H1 (cell line): ENCODE data around the gene SLC39A8. TPM values are rescaled to one million over a fixed set of nuclear protein-coding genes. Genes with fewer than 3 reads are reported as not detected.
A peak's percentile ranks its signal among the peaks of the same experiment; 100 is the strongest.

Source experiments
- CTCF ChIA-PET: fragments of 300-600 bp; sonication (Branson Sonifier 250); formaldehyde crosslinking; loops from one replicate; lab custom pipeline; 2021; ENCODE audit not compliant: partially characterized antibody; lab: Charles Lee
- POLR2A ChIA-PET: fragments of 300-600 bp; sonication (Branson Sonifier 250); formaldehyde crosslinking; loops from one replicate; lab custom pipeline; 2021; ENCODE audit warnings: inconsistent platforms; ENCODE audit not compliant: partially characterized antibody; lab: Charles Lee
- DNase-seq, 2 experiments: peaks; one replicate each; pipeline versions ENCODE4 v3.0.0 to v3.0.0-alpha.2; 2010 to 2022; ENCODE audit warnings: low spot score in 2 of 2, low read depth in 1 of 2, mixed read lengths in 1 of 2
- FAIRE-seq: peaks from 2 replicates; lab custom pipeline; 2011; peaks lifted over from hg19 to GRCh38; lab: Jason Lieb, UNC
- H2AFZ ChIP-seq: 2 replicates; pipeline ENCODE4 v1.8.1; 2012; ENCODE audit warnings: low read length, inconsistent platforms
- H2AK5ac ChIP-seq: 2 replicates; pipeline ENCODE4 v1.6.1; 2013; ENCODE audit warnings: low read depth, low read length
- H2BK120ac ChIP-seq: replicated peaks from 2 replicates; pipeline ENCODE3; 2013; ENCODE audit warnings: low read depth, low read length, inconsistent platforms
- H2BK12ac ChIP-seq: 2 replicates; pipeline ENCODE4 v1.6.1; 2013; ENCODE audit warnings: low read depth, low read length
- H2BK15ac ChIP-seq: 2 replicates; pipeline ENCODE4 v1.6.1; 2013; ENCODE audit warnings: low read length
- H2BK20ac ChIP-seq: 2 replicates; pipeline ENCODE4 v1.6.1; 2013; ENCODE audit warnings: low read length
- H2BK5ac ChIP-seq: 2 replicates; pipeline ENCODE4 v1.6.1; 2013; ENCODE audit warnings: low read depth, low read length
- H3K14ac ChIP-seq: 2 replicates; pipeline ENCODE4 v1.6.1; 2013; ENCODE audit warnings: inconsistent platforms; ENCODE audit not compliant: insufficient read length
- H3K18ac ChIP-seq: 2 replicates; pipeline ENCODE4 v1.6.1; 2013; ENCODE audit warnings: low read length; ENCODE audit errors: extremely low read depth
- H3K23ac ChIP-seq: 2 replicates; pipeline ENCODE4 v1.6.1; 2013; ENCODE audit warnings: inconsistent platforms; ENCODE audit not compliant: insufficient read length
- H3K23me2 ChIP-seq: 2 replicates; pipeline ENCODE4 v1.6.1; 2013; ENCODE audit warnings: low read depth, low read length
- H3K27ac ChIP-seq: 2 replicates; pipeline ENCODE4 v1.6.1; 2011; ENCODE audit warnings: low read depth, low read length, inconsistent platforms
- H3K27me3 ChIP-seq, 4 experiments: replicated peaks in 1 of 4; 1 replicate in 1 of 4; 2 replicates in 3 of 4; pipeline versions ENCODE4 v1.6.1 to v1.8.1; 2011 to 2013; ENCODE audit warnings: low read length in 3 of 4, mild to moderate bottlenecking in 3 of 4, inconsistent platforms in 2 of 4, mixed read lengths in 2 of 4, moderate library complexity in 1 of 4; ENCODE audit not compliant: control insufficient read depth in 3 of 4, insufficient read depth in 3 of 4; ENCODE audit errors: extremely low read depth in 1 of 4
- H3K36me3 ChIP-seq, 4 experiments: 2 replicates each; pipeline versions ENCODE4 v1.6.1 to v1.8.1; 2011 to 2013; ENCODE audit warnings: mild to moderate bottlenecking in 4 of 4, low read length in 3 of 4, moderate library complexity in 2 of 4, control low read depth in 1 of 4, inconsistent platforms in 1 of 4; ENCODE audit not compliant: insufficient read depth in 4 of 4, control insufficient read depth in 2 of 4
- H3K4ac ChIP-seq: replicated peaks from 2 replicates; pipeline ENCODE3; 2013; ENCODE audit warnings: low read length, low read depth, mixed read lengths, inconsistent platforms; ENCODE audit not compliant: insufficient read length
- H3K4me1 ChIP-seq, 4 experiments: replicated peaks in 1 of 4; 1 replicate in 1 of 4; 2 replicates in 3 of 4; pipeline versions ENCODE4 v1.6.1 to v1.8.1; 2011 to 2013; ENCODE audit warnings: low read length in 3 of 4, inconsistent platforms in 2 of 4, mixed read lengths in 1 of 4; ENCODE audit not compliant: insufficient read depth in 4 of 4, control insufficient read depth in 3 of 4
- H3K4me2 ChIP-seq, 2 experiments: 2 replicates each; pipeline versions ENCODE4 v1.6.1 to v1.8.1; 2011 to 2013; ENCODE audit warnings: low read depth in 2 of 2, low read length in 2 of 2, control low read depth in 1 of 2, inconsistent platforms in 1 of 2, mild to moderate bottlenecking in 1 of 2; ENCODE audit not compliant: insufficient read depth in 1 of 2
- H3K4me3 ChIP-seq, 4 experiments: fragments of 200-600, 300-600 bp in 1 of 4; sonication (generic), shearing (Covaris generic), sonication (Bioruptor Twin) in 1 of 4; 2 replicates each; pipeline versions ENCODE4 v1.5.1 to v1.8.1; 2011 to 2016; ENCODE audit warnings: low read length in 4 of 4, low read depth in 3 of 4, control low read depth in 2 of 4, inconsistent platforms in 2 of 4, mild to moderate bottlenecking in 2 of 4, mixed read lengths in 1 of 4, moderate library complexity in 1 of 4; ENCODE audit not compliant: insufficient read depth in 2 of 4; ENCODE audit errors: extremely low read depth in 1 of 4
- H3K56ac ChIP-seq: replicated peaks from 2 replicates; pipeline ENCODE3; 2013; ENCODE audit warnings: low read depth, mild to moderate bottlenecking, mixed read lengths, low read length, inconsistent platforms; ENCODE audit not compliant: insufficient read length
- H3K79me1 ChIP-seq: 2 replicates; pipeline ENCODE4 v1.6.1; 2013; ENCODE audit warnings: low read depth, low read length, control low read depth
- H3K79me2 ChIP-seq, 2 experiments: 2 replicates each; pipeline versions ENCODE4 v1.6.1 to v1.8.1; 2012 to 2013; ENCODE audit warnings: low read length in 2 of 2, mild to moderate bottlenecking in 2 of 2, inconsistent platforms in 1 of 2; ENCODE audit not compliant: insufficient read depth in 2 of 2, control insufficient read depth in 1 of 2
- H3K9ac ChIP-seq, 4 experiments: replicated peaks in 1 of 4; 1 replicate in 1 of 4; 2 replicates in 3 of 4; pipeline versions ENCODE4 v1.6.1 to v1.8.1; 2011 to 2013; ENCODE audit warnings: low read depth in 3 of 4, low read length in 3 of 4, control low read depth in 2 of 4, mild to moderate bottlenecking in 2 of 4, moderate library complexity in 2 of 4, inconsistent platforms in 1 of 4; ENCODE audit errors: extremely low read depth in 1 of 4
- H3K9me3 ChIP-seq, 2 experiments: 2 replicates each; pipeline versions ENCODE4 v1.6.1 to v1.8.1; 2012 to 2013; ENCODE audit warnings: mild to moderate bottlenecking in 2 of 2, moderate library complexity in 2 of 2, control low read depth in 1 of 2, inconsistent platforms in 1 of 2, low read depth in 1 of 2, low read length in 1 of 2, mixed read lengths in 1 of 2; ENCODE audit not compliant: insufficient read depth in 2 of 2
- H4K20me1 ChIP-seq, 2 experiments: replicated peaks in 1 of 2; 2 replicates each; pipeline versions ENCODE3 to v1.8.1; 2011 to 2013; ENCODE audit warnings: inconsistent platforms in 2 of 2, low read length in 2 of 2, mild to moderate bottlenecking in 1 of 2; ENCODE audit not compliant: insufficient read depth in 2 of 2, control insufficient read depth in 1 of 2
- H4K5ac ChIP-seq: 2 replicates; pipeline ENCODE4 v1.6.1; 2013; ENCODE audit warnings: low read length, low read depth, mixed read lengths, inconsistent platforms; ENCODE audit not compliant: insufficient read length
- H4K8ac ChIP-seq: 2 replicates; pipeline ENCODE4 v1.8.0; 2013; ENCODE audit warnings: mild to moderate bottlenecking, moderate library complexity, low read length, inconsistent platforms; ENCODE audit not compliant: insufficient read depth; ENCODE audit errors: extremely low read depth
- H4K91ac ChIP-seq: replicated peaks from 2 replicates; pipeline ENCODE3; 2013; ENCODE audit warnings: low read length, mixed read lengths, inconsistent platforms; ENCODE audit not compliant: insufficient read length
- ASH2L ChIP-seq: fragments of 200-600, 300-600 bp; sonication (generic); IDR thresholded peaks from one replicate; pipeline ENCODE4 v1.7.1; 2017; ENCODE audit warnings: low read length
- CEBPB ChIP-seq: IDR thresholded peaks from 2 replicates; pipeline ENCODE4 v1.6.1; 2012; ENCODE audit warnings: low read depth, low read length
- PHF8 ChIP-seq: fragments of 200-600 bp; sonication (generic); conservative IDR thresholded peaks from 2 replicates; pipeline ENCODE4 v1.7.1; 2012; ENCODE audit warnings: low read depth, mild to moderate bottlenecking, inconsistent platforms, low read length, moderate library complexity
- SP2 ChIP-seq: IDR thresholded peaks from 2 replicates; pipeline ENCODE4 v1.6.1; 2012; ENCODE audit warnings: mild to moderate bottlenecking, low read length, inconsistent platforms
- TEAD4 ChIP-seq: IDR thresholded peaks from 2 replicates; pipeline ENCODE4 v1.6.1; 2012; ENCODE audit warnings: low read depth, low read length, inconsistent platforms, mixed read lengths
- WGBS, 2 experiments: shearing (Covaris generic) in 1 of 2; methylation state at CpG; one replicate each; pipeline versions ENCODE4 v1.1.6 to v1.1.7; 2013 to 2015; ENCODE audit warnings: low lambda C conversion rate in 2 of 2, mixed read lengths in 2 of 2, inconsistent platforms in 1 of 2, low coverage in 1 of 2, missing lambda C conversion rate in 1 of 2; ENCODE audit not compliant: insufficient replicate concordance in 2 of 2, insufficient coverage in 1 of 2, insufficient read length in 1 of 2; ENCODE audit errors: extremely low coverage in 1 of 2, missing lambda C conversion rate in 1 of 2; 5-methylcytosine and 5-hydroxymethylcytosine counted together
- polyA plus RNA-seq, 7 experiments: library from polyadenylated mRNA; depleted of rRNA in 3 of 7; stranded (reverse) in 5 of 7; unstranded in 2 of 7; fragments of >200 nt in 5 of 7; fragments of 200-250 nt in 2 of 7; gene quantifications; 1 replicate in 5 of 7; 2 replicates in 1 of 7; 4 replicates in 1 of 7; pipeline versions ENCODE4 v1.2.1 to v1.2.3, GENCODE V29; 2011 to 2013; ENCODE audit warnings: missing spikeins in 2 of 7, mixed read lengths in 2 of 7
- total RNA-seq: library from RNA; stranded (reverse); fragmentation: NEBNext Ultra II Directional; extraction: Animal tissue kit (Norgen Biotek cat#: 25700); gene quantifications from 2 replicates; pipeline ENCODE4 v1.2.1, GENCODE V29; 2021

Gene SLC39A8
- total and polyA plus RNA-seq, 2 of the 8 experiments (the other 6 are each of a cell fraction or from before 2014, with no cell fraction given), result 6.4 to 38.7 TPM

DNA sequence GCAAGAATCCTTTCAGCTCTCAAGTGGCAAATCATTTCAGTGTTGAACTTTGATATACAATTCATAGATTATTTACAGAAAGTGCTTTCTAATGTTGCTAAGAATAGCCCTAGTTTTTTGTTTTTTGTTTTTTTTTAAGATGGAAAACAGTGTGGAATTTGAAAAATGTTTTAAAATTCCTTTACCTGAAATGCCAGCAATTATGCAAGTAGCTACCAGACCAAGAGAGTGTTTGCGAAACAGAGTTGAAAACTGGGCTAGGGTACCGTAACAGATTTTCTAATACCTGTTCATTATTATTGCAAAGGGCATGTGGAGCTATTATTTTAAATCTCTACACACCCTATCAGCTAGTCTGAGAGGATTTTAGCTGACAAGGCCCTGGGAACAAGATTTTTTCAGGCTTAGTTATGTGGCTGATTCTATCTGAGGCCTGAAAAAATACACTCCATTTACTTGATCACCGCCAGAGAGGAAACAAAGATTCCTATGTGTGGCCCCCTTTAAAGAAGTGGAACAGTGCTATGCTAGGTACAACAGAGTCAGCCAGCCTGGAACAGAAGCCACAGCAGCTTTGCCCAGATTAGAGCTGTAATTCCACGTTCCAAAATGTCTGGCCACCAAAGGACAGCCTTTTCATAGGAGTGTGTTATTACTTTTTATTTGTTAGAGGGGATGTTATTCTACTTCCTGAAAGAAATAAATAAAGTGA, 46.9 kb upstream of the SLC39A8 start:
- H2BK12ac ChIP-seq, result peak overlapping the region; percentile 32; the same call in 1 of the 2 replicates
- no peak overlapping the region for H3K27ac ChIP-seq
- peak; percentile 78; the same call in 1 of the 2 replicates for TF ChIP-seq CEBPB
- no peak for TF ChIP-seq PHF8
- TF ChIP-seq ASH2L, result peak; percentile 65
- TF ChIP-seq TEAD4, result peak; percentile 65; the same call in 1 of the 2 replicates
- no peak for TF ChIP-seq SP2
- no peak overlapping the region for H3K18ac ChIP-seq
- H3K4me3 ChIP-seq, result no peak overlapping the region
- DNase-seq, result no peak
- no peak overlapping the region for H4K8ac ChIP-seq
- H3K79me2 ChIP-seq, result no peaks in the 10 kb centered on the region
- no peaks in the 10 kb centered on the region for H3K9me3 ChIP-seq
- ChIA-PET CTCF (interaction anchor here (0.6 to 1.1 kb wide), 3 partner anchors 9 to 43 kb away, joined by 3 to 4 read pairs (median 3); no protein-coding TSS in a partner anchor), POLR2A (interaction anchor here (0.8 kb wide), 1 partner anchor 9 kb away, joined by 3 read pairs; no protein-coding TSS in a partner anchor)
- no peaks in the 10 kb centered on the region for H3K27me3 ChIP-seq
- no peak overlapping the region for H2BK120ac ChIP-seq
- H3K14ac ChIP-seq, result no peak overlapping the region
- no peak overlapping the region for H3K4ac ChIP-seq
- H3K4me1 ChIP-seq, result peaks cover 0 to 11% (median 6%) of the 10 kb centered on the region in 4 experiments; a peak in 4 of 7 replicates
- H2BK5ac ChIP-seq, result peak overlapping the region; percentile 77; the same call in 1 of the 2 replicates
- H3K4me2 ChIP-seq, result 0 out of 4 replicates have a peak overlapping the region, but pooled peaks of 1 of the 2 experiments have one; percentile 36
- no peaks in the 10 kb centered on the region for H3K79me1 ChIP-seq
- H3K23me2 ChIP-seq, result no peaks in the 10 kb centered on the region
- no peak overlapping the region for H3K9ac ChIP-seq
- no peaks in the 10 kb centered on the region for H4K20me1 ChIP-seq
- H4K91ac ChIP-seq, result no peak overlapping the region
- no peak overlapping the region for H3K56ac ChIP-seq
- H3K36me3 ChIP-seq, result no peaks in the 10 kb centered on the region
- H2BK15ac ChIP-seq, result no peak overlapping the region
- no peak overlapping the region for H2AK5ac ChIP-seq
- H3K23ac ChIP-seq, result no peak overlapping the region
- peak; percentile 13 for FAIRE-seq
- 68% methylated on average over 4 of the region's 4 CpGs; no CpG with 5 or more reads in 1 of the 2 experiments for WGBS, 2 experiments
- H2AFZ ChIP-seq, result peak overlapping the region; percentile 89
- peak overlapping the region; percentile 50 for H4K5ac ChIP-seq
- no peak overlapping the region for H2BK20ac ChIP-seq
